GM12878 (cell line): ENCODE data around the gene REN. TPM values are rescaled to one million over a fixed set of nuclear protein-coding genes. Genes with fewer than 3 reads are reported as not detected.

Experiments used
- ATAC-seq: fragments of 200-7000 bp; cut with Tn5 transposase; 3 replicates; pipeline ENCODE4 v1.9.1; 2020; ENCODE audit warnings: mild to moderate bottlenecking, moderate library complexity
- BruUV-seq: library from RNA; stranded (reverse); fragments of 400-500 nt; replicated peaks from 2 replicates; lab custom pipeline; 2021; lab: Mats Ljungman, UMichigan
- CTCF ChIA-PET: fragments of 300-600 bp; sonication (Branson Sonifier 250); formaldehyde crosslinking; extraction: SDS; loops from one replicate; lab custom pipeline; 2021; ENCODE audit warnings: inconsistent platforms; lab: Yijun Ruan, JAX
- POLR2A ChIA-PET: fragments of 350-600 bp; formaldehyde crosslinking; extraction: SDS; loops from one replicate; lab custom pipeline; 2021; ENCODE audit warnings: inconsistent platforms; lab: Charles Lee
- RAD21 ChIA-PET: fragments of 300-600 bp; sonication (Branson Sonifier 250); formaldehyde crosslinking; loops from one replicate; lab custom pipeline; 2023; ENCODE audit warnings: antibody characterized with exemption; ENCODE audit not compliant: unreplicated experiment; lab: Charles Lee
- SMC1A ChIA-PET: fragments of 300-600 bp; sonication (Branson Sonifier 250); formaldehyde crosslinking; loops from one replicate; lab custom pipeline; 2023; ENCODE audit not compliant: unreplicated experiment, uncharacterized antibody; lab: Charles Lee
- DNase-seq: peaks from one replicate; pipeline ENCODE4 v3.0.0-alpha.2; 2011; ENCODE audit warnings: low read depth, low spot score
- FAIRE-seq: peaks from 3 replicates; lab custom pipeline; 2011; peaks lifted over from hg19 to GRCh38; lab: Jason Lieb, UNC
- H2AFZ ChIP-seq: 2 replicates; pipeline ENCODE4 v1.6.0; 2011; ENCODE audit warnings: low read depth, low read length, control low read depth; ENCODE audit not compliant: control insufficient read depth
- H3K27ac ChIP-seq: 2 replicates; pipeline ENCODE4 v1.5.1; 2011; ENCODE audit warnings: control low read depth; ENCODE audit not compliant: control insufficient read depth, insufficient read depth
- H3K27me3 ChIP-seq, 2 experiments: replicated peaks in 1 of 2; 2 replicates each; pipeline versions ENCODE4 v1.6.0 to v1.6.1; 2011; ENCODE audit warnings: low read length in 1 of 2; ENCODE audit not compliant: control insufficient read depth in 2 of 2, insufficient read depth in 2 of 2
- H3K36me3 ChIP-seq, 2 experiments: 2 replicates each; pipeline ENCODE4 v1.5.1; 2011; ENCODE audit warnings: low read length in 1 of 2; ENCODE audit not compliant: control insufficient read depth in 2 of 2, insufficient read depth in 2 of 2
- H3K4me1 ChIP-seq: 2 replicates; pipeline ENCODE4 v1.6.1; 2011; ENCODE audit warnings: mild to moderate bottlenecking, low read length, moderate library complexity, mixed read lengths; ENCODE audit not compliant: control insufficient read depth, insufficient read depth
- H3K4me2 ChIP-seq: 2 replicates; pipeline ENCODE4 v1.6.0; 2011; ENCODE audit warnings: control low read depth; ENCODE audit not compliant: control insufficient read depth, insufficient read depth
- H3K4me3 ChIP-seq: fragments of 200-600 bp; sonication (generic); 2 replicates; pipeline ENCODE4 v1.5.1; 2016
- H3K79me2 ChIP-seq: 2 replicates; pipeline ENCODE4 v1.6.0; 2011; ENCODE audit warnings: low read length; ENCODE audit not compliant: control insufficient read depth, insufficient read depth
- H3K9ac ChIP-seq: 2 replicates; pipeline ENCODE4 v1.8.0; 2011; ENCODE audit warnings: low read length, control low read depth, mixed read lengths; ENCODE audit not compliant: control insufficient read depth, insufficient read depth
- H3K9me3 ChIP-seq: replicated peaks from 3 replicates; pipeline ENCODE4 v1.5.1; 2011; ENCODE audit warnings: mild to moderate bottlenecking, low read length; ENCODE audit not compliant: control insufficient read depth, insufficient read depth
- H4K20me1 ChIP-seq: 2 replicates; pipeline ENCODE4 v1.6.0; 2011; ENCODE audit not compliant: control insufficient read depth, insufficient read depth
- CBFB ChIP-seq: IDR thresholded peaks from 2 replicates; pipeline ENCODE4 v1.6.1; 2016; ENCODE audit warnings: antibody characterized with exemption, low read depth
- CBX3 ChIP-seq: fragments of 200-600 bp; sonication (generic); IDR thresholded peaks from 2 replicates; pipeline ENCODE4 v1.6.1; 2016; ENCODE audit warnings: low read depth, borderline replicate concordance
- CREB1 ChIP-seq: IDR thresholded peaks from 2 replicates; pipeline ENCODE4 v1.6.1; 2012; ENCODE audit warnings: low read depth, mild to moderate bottlenecking, inconsistent platforms
- EED ChIP-seq: sonication (generic); IDR thresholded peaks from 2 replicates; pipeline ENCODE4 v1.6.1; 2016; ENCODE audit warnings: antibody characterized with exemption, low read depth
- EGR1 ChIP-seq, 2 experiments: IDR thresholded peaks; 1 replicate in 1 of 2; 2 replicates in 1 of 2; pipeline ENCODE4 v1.6.1; 2011 to 2012; ENCODE audit warnings: low read depth in 2 of 2, low read length in 2 of 2, borderline replicate concordance in 1 of 2, mild to moderate bottlenecking in 1 of 2, moderate library complexity in 1 of 2
- ELK1 ChIP-seq: IDR thresholded peaks from 2 replicates; pipeline ENCODE4 v1.6.1; 2012; ENCODE audit warnings: low read depth, low read length, improper control_type of control experiment
- HDAC6 ChIP-seq: fragments of 200-600 bp; sonication (generic); IDR thresholded peaks from one replicate; pipeline ENCODE4 v1.8.0; 2017; ENCODE audit warnings: antibody characterized with exemption; ENCODE audit not compliant: unreplicated experiment
- NR2C1 ChIP-seq: fragments of 450-650 bp; IDR thresholded peaks from 2 replicates; pipeline ENCODE4 v1.6.1; 2017; ENCODE audit warnings: antibody characterized with exemption, mild to moderate bottlenecking, moderate library complexity
- RUNX3 ChIP-seq: IDR thresholded peaks from 2 replicates; pipeline ENCODE4 v1.6.1; 2012; ENCODE audit warnings: low read length, inconsistent platforms
- YY1 ChIP-seq: IDR thresholded peaks from 2 replicates; pipeline ENCODE4 v1.6.1; 2011; ENCODE audit warnings: low read depth, mild to moderate bottlenecking, low read length
- WGBS: methylation state at CpG from one replicate; pipeline ENCODE4 v1.1.6; 2016; ENCODE audit warnings: low lambda C conversion rate; ENCODE audit not compliant: insufficient replicate concordance, insufficient coverage; ENCODE audit errors: missing lambda C conversion rate; 5-methylcytosine and 5-hydroxymethylcytosine counted together
- in situ Hi-C: fragments of 300-500 bp; cut with MboI; formaldehyde crosslinking; loops from 9 replicates; pipeline ENCODE4 v1.14.3; 2018; ENCODE audit warnings: mixed read lengths
- intact Hi-C: fragments of 100-400 bp; cut with micrococcal nuclease; formaldehyde crosslinking; loops from one replicate; pipeline ENCODE4 v1.14.2; 2022; ENCODE audit not compliant: unreplicated experiment
- polyA plus RNA-seq, 11 experiments: library from polyadenylated mRNA; depleted of rRNA in 4 of 11; unstranded in 6 of 11; stranded (reverse) in 5 of 11; fragments of >200 nt; fragmentation: Nextera tagmentation in 4 of 11; fragmentation: Illumina TruSeq in 1 of 11; extraction: Ambion mirVana in 4 of 11; extraction: Trizol in 1 of 11; gene quantifications; 1 replicate in 1 of 11; 2 replicates in 10 of 11; pipeline versions ENCODE4 v1.2.1 to v1.2.3, GENCODE V29; 2011 to 2016; ENCODE audit warnings: inconsistent platforms in 2 of 11, missing spikeins in 2 of 11, low read depth in 1 of 11
- total RNA-seq, 4 experiments: library from RNA; depleted of rRNA in 3 of 4; stranded (reverse); fragments of >200 nt in 3 of 4; fragmentation: Illumina TruSeq in 1 of 4; extraction: Trizol in 1 of 4; gene quantifications; 2 replicates each; pipeline versions ENCODE4 v1.2.1 to v1.2.3, GENCODE V29; 2013 to 2021
- TF ChIP-seq, protein P1 (sequence below): fragments of 450-650 bp; conservative IDR thresholded peaks from 2 replicates; pipeline ENCODE4 v1.6.1; 2017; ENCODE audit warnings: mild to moderate bottlenecking, moderate library complexity

Gene REN
- total and polyA plus RNA-seq, 10 of the 15 experiments (the other 5 are each of a cell fraction or from before 2014, with no cell fraction given) = not detected

GRCh38 chr1:204177133-204177532, 11.0 kb upstream of the REN start:
- ATAC-seq = no peak
- Histone ChIP-seq H3K9ac (no peak overlapping the region), H3K27ac (no peak overlapping the region), H3K4me3 (no peak overlapping the region), H3K4me1 (no peaks in the 10 kb centered on the region), H3K79me2 (no peaks in the 10 kb centered on the region), H3K9me3 (no peaks in the 10 kb centered on the region), H4K20me1 (no peaks in the 10 kb centered on the region), H3K4me2 (no peak overlapping the region), H2AFZ (no peak overlapping the region), H3K27me3 (peaks cover 0 to 2% of the 10 kb centered on the region in 2 experiments; a peak in 2 of 4 replicates), H3K36me3 (no peaks in the 10 kb centered on the region)
- no peak for TF ChIP-seq EGR1 (IDR thresholded peaks at IDR 0.05; ENCODE audit: borderline replicate concordance in 1 of 2, low read depth in 2 of 2, low read length in 2 of 2)
- no peak for TF ChIP-seq ELK1
- TF ChIP-seq NR2C1 = no peak
- no peak for TF ChIP-seq CREB1
- TF ChIP-seq, protein P1, sequence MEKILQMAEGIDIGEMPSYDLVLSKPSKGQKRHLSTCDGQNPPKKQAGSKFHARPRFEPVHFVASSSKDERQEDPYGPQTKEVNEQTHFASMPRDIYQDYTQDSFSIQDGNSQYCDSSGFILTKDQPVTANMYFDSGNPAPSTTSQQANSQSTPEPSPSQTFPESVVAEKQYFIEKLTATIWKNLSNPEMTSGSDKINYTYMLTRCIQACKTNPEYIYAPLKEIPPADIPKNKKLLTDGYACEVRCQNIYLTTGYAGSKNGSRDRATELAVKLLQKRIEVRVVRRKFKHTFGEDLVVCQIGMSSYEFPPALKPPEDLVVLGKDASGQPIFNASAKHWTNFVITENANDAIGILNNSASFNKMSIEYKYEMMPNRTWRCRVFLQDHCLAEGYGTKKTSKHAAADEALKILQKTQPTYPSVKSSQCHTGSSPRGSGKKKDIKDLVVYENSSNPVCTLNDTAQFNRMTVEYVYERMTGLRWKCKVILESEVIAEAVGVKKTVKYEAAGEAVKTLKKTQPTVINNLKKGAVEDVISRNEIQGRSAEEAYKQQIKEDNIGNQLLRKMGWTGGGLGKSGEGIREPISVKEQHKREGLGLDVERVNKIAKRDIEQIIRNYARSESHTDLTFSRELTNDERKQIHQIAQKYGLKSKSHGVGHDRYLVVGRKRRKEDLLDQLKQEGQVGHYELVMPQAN = no peak
- no peak for TF ChIP-seq HDAC6
- no peak for TF ChIP-seq YY1
- TF ChIP-seq CBX3 = no peak
- no peak for TF ChIP-seq CBFB
- no peak for TF ChIP-seq EED
- no peak for TF ChIP-seq RUNX3
- SMC1A ChIA-PET = no interaction called here
- RAD21 ChIA-PET = no interaction called here
- intact Hi-C loops = no loop called here
- 13% methylated on average over 4 of the region's 4 CpGs for WGBS
- in situ Hi-C loops = no loop called here
- no TSS peak for BruUV-seq
- POLR2A ChIA-PET = no interaction called here
- CTCF ChIA-PET = interaction anchor here (3.0 kb wide), 1 partner anchor 11 kb away, joined by 18 read pairs; the partner anchor contains the start of gene REN
- DNase-seq = no peak
- no peak for FAIRE-seq
